ENCODE results near the gene RRP12.

RRP12 gene

GRCh38 chr10:97307866-97308780 is 93.0 kb downstream of the RRP12 start:
- no peak for DNase-seq

GRCh38 chr10:97307441-97307840 is 93.7 kb downstream of the RRP12 start:
- DNase-seq = no peak
